ENCODE results near the gene LRP5. TPM values are rescaled to one million over a fixed set of nuclear protein-coding genes. Genes with fewer than 3 reads are reported as not detected.

Gene LRP5
- total RNA-seq, 2 donors from 2014 or later = 81.0 to 110 TPM

DNA sequence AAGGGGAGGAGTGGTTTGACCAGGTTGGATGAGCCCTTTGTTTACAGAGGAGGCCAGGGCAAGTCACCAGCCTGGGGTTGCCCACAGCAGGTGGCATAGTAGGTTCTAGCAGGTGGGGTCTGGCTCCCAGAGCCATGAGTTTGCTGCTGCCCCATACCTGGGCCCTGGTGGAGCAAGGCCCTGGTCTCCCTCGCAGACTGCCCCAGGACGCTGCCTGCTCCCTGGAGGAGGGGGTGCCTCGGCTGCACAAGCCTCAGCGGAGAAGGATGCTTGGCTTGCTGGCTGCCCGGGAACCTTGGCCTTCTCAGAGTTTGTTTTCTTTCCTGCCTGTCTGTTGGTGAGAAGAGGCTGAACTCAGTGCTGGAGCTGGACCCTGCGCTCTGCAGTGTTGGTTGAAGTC is 54.9 kb downstream of the LRP5 start:
- Histone ChIP-seq H3K36me3 (no peaks in the 10 kb centered on the region), H3K9me3 (no peaks in the 10 kb centered on the region), H3K9ac (ENCODE audit: low read depth in 2 of 2, low read length in 2 of 2) (no peak overlapping the region), H3K4me1 (no peaks in the 10 kb centered on the region), H3K27ac (no peak overlapping the region), H3K4me3 (no peak overlapping the region), H3K27me3 (no peaks in the 10 kb centered on the region)
- DNase-seq = no peak
- TF ChIP-seq CTCF (IDR thresholded peaks at IDR 0.05) = no peak
- intact Hi-C loops (cut with DNase I) = no loop called here

- H3K27ac ChIP-seq = no peak overlapping the region
- no peak for TF ChIP-seq CTCF (IDR thresholded peaks at IDR 0.05)
- H3K36me3 ChIP-seq = no peaks in the 10 kb centered on the region
- no peaks in the 10 kb centered on the region for H3K27me3 ChIP-seq
- peaks cover 11% of the 10 kb centered on the region for H3K4me1 ChIP-seq
- H3K4me3 ChIP-seq = no peak overlapping the region
- no peaks in the 10 kb centered on the region for H3K9me3 ChIP-seq
- no peak overlapping the region for H3K9ac ChIP-seq (ENCODE audit: low read depth in 2 of 2, low read length in 2 of 2)
- intact Hi-C loops (cut with DNase I) = no loop called here
- no peak for DNase-seq
Measured at GRCh38 chr11:68369756-68370155, 57.4 kb downstream of the LRP5 start.

DNA sequence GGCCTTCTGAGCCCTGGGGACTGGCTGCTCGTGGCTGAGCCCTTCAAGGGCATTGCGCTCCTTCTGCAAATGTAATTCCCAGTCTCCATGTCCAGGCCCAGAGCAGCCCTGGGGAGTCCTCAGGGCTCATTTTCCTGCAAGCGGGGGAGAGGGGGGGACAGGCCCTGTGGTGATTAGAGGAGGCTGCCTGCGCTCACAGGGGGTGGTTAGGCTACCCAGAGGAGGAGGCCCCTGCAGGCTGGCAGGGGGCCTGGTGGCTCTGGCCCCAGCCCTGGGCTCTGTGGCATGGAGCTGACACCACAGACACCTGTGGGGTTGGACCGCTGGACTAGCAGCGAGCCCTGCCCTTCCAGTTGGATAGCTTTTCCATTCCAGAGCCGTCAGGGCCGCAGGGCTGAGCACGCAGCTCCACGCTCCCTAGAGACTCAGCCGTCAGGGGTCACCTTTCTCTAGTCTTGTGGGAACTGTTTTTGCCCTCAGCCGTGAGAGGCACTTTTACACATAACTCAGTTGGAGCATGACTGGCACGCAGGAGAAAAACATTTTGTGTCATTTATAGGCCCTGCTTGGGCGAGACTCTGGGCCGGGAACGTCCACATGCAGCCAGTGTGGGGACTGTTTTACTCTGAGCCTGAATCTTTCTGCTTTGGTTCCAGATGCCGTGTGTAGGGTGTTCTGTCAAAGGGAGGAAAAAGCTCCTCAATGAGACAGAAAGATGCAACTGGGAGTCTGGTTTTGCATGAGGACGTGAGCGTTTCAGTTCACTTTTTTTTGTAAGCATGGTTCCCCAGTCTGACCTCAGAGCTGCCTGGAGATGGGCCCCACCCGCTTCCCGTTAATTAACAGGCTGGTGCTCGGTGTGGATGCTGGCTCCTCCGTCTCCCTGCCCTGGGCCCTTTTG is 58.1 kb downstream of the LRP5 start:
- H3K9me3 ChIP-seq = no peaks in the 10 kb centered on the region
- no peaks in the 10 kb centered on the region for H3K27me3 ChIP-seq
- peaks cover 15% of the 10 kb centered on the region for H3K4me1 ChIP-seq
- no peak for DNase-seq
- H3K36me3 ChIP-seq = no peaks in the 10 kb centered on the region
- no peak overlapping the region for H3K4me3 ChIP-seq
- peak overlapping the region; percentile 18 to 46 for H3K9ac ChIP-seq (ENCODE audit: low read depth in 2 of 2, low read length in 2 of 2)
- no peak for TF ChIP-seq CTCF (IDR thresholded peaks at IDR 0.05)
- intact Hi-C loops (cut with DNase I) = no loop called here
- H3K27ac ChIP-seq = peak overlapping the region; percentile 32

- Histone ChIP-seq H3K9ac (ENCODE audit: low read depth in 2 of 2, low read length in 2 of 2) (peak overlapping the region in 1 of 2 donors; percentile 46), H3K27me3 (no peaks in the 10 kb centered on the region), H3K4me1 (peaks cover 15% of the 10 kb centered on the region), H3K4me3 (no peak overlapping the region), H3K9me3 (no peaks in the 10 kb centered on the region), H3K27ac (peak overlapping the region; percentile 32), H3K36me3 (no peaks in the 10 kb centered on the region)
- intact Hi-C loops (cut with DNase I) = no loop called here
- no peak for TF ChIP-seq CTCF (IDR thresholded peaks at IDR 0.05)
- no peak for DNase-seq
Measured at GRCh38 chr11:68371171-68372041, 59.0 kb downstream of the LRP5 start.

DNA sequence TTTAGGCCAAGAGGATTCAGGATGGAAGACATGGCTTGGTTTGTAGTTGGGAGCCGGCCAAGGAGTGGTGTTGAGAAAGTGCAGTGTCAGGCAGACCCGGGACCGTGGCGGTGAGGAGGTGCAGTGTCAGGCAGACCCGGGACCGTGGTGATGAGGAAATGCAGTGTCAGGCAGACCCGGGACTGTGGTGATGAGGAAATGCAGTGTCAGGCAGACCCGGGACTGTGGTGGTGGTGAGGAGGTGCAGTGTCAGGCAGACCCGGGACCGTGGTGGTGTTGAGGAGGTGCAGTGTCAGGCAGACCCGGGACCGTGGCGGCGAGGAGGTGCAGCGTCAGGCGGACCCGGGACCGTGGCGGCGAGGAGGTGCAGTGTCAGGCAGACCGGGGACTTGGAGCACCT is 59.7 kb downstream of the LRP5 start:
- Histone ChIP-seq H3K36me3 (no peaks in the 10 kb centered on the region), H3K9ac (ENCODE audit: low read depth in 2 of 2, low read length in 2 of 2) (no peak overlapping the region), H3K4me3 (no peak overlapping the region), H3K27me3 (no peaks in the 10 kb centered on the region), H3K27ac (no peak overlapping the region), H3K9me3 (no peaks in the 10 kb centered on the region), H3K4me1 (peaks cover 15% of the 10 kb centered on the region)
- intact Hi-C loops (cut with DNase I) = no loop called here
- no peak for DNase-seq
- TF ChIP-seq CTCF (IDR thresholded peaks at IDR 0.05) = no peak

All from colonic mucosa (tissue), 4 donors.